Stimulated activated CD8-positive, alpha-beta memory T cell treated with anti-CD3 and anti-CD28 coated beads, Interleukin-4, amount 100 ng/mL, for 1 hour (primary cell): ENCODE measurements around the gene GJB1.
A peak's percentile ranks its signal among the peaks of the same experiment; 100 is the strongest.
"Not testable (repeated sequence)": the region's sequence is repeated elsewhere in the genome, so short reads cannot be mapped to it uniquely, and the experiment has no call there.

Experiments
- DNase-seq, 2 donors: peaks; one replicate each; pipeline ENCODE4 v3.0.0-alpha.2; 2020; ENCODE audit warnings: low read depth in 2 of 2, low spot score in 1 of 2

GJB1 gene

DNA sequence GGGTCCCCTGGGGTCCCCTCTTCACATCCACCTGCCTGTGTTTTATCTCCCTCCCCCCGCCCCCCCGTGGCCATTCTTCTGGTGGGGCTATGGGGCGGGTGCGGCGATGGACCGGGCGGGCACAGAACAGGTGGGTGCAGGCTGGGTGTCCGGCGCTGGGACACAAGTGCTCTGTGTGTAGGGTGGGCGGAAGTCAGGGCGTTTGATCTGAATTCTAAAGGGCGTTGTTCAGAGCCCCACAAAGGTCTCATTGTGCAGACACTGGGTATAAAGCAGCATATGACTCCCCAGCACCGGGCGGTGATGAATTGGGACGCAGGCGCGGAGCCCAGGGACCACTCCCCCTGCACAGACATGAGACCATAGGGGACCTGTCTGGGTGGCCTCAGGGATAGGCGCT is at the start of gene GJB1:
Gene GJB1 (plus strand): TSS at position 296 of the 400 bp plus-strand sequence. CDS start 484 bp downstream, outside the sequence.
- no peak for DNase-seq

DNA sequence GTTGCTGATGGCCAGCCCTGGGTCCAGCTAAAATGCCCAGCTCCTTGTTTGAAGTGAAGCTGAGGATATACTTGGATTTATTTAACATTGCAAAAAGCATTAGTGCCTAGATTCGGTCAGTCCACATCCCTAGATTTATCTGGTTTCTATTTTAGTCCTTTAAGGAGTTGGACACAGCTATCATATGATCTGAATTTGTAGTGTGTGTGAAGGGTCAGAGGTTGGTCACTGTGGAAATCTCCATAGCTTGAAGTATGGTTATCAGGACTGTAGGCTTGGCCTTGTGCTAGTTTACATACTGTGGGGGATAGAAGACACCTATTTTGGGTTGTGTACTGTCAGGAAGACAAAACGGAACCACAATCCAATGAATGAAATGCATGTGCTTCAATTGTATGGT is 49.6 kb upstream of the GJB1 start:
- no peak for DNase-seq

GRCh38 chrX:71174795-71175194 is 48.2 kb upstream of the GJB1 start:
- DNase-seq, result no peak

DNA sequence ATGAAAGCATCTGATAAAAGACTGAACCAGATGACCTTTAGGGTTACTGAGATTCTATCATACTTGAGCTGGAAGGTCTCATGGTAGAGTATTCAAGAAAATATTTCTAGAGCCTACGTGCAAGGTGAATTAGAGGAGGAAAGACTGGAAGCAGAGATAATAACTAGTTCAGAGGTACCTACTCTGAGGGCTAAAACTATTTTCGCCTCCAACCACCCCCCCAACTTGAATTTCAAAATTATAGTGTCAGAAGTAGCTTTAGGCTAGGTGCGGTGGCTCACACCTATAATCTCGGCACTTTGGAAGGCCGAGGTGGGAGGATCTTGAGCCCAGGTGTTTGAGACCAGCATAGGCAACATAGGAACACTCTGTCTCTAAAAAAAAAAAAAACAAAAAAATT is 47.5 kb upstream of the GJB1 start:
- no peak for DNase-seq

GRCh38 chrX:71177327-71177726 is 45.7 kb upstream of the GJB1 start:
- DNase-seq, result no peak

DNA sequence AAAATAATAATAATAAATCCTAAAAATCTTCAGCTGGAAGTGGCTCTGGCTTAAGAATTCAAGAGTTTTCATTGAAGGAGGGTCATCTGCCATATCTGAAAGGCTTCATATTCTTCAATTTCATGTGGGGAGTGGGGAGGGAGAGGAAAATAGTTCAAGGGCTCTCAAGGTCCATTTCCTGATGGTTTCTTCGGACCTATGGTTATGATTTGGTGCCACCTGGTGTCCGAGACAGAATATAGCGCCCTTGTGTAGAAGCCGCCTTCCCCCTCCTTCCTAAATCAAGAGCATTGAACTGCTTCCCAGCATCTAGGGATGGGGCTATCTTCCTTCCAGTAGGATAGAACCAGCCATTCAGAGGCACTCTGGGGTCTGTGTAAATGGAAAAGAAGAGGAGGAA is 44.1 kb upstream of the GJB1 start:
- DNase-seq, result peak in 1 of 2 donors; percentile 17

- DNase-seq, result not testable (repeated sequence)
These were observed 42.3 kb upstream of the GJB1 start for GRCh38 chrX:71180579-71181265.

GRCh38 chrX:71181558-71181909 is 41.5 kb upstream of the GJB1 start:
- peak in 1 of 2 donors; percentile 18 for DNase-seq

- peak; percentile 37 to 66 for DNase-seq
These were observed 40.9 kb upstream of the GJB1 start for GRCh38 chrX:71181910-71182799.

GRCh38 chrX:71182871-71183270 is 40.2 kb upstream of the GJB1 start:
- no peak for DNase-seq

DNA sequence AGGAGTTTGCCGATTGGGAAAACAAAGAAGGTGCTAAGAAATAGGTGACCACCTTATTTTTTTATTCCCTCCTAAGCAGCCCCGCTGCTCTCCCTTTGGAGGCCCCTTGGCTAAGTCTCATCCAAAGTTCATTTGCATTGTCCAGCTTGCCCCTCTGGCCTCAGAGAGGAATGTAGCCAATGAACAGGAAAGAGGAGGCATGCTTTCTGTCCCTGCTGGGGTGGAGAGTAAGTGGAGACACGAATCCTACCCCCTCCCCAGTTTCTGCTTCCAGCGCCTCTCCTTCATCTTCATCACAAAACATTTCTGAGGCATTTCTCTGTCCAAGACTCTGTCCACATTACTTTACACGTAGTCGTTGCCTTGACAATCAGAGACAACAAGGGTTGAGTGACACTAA is 39.7 kb upstream of the GJB1 start:
- no peak for DNase-seq

DNA sequence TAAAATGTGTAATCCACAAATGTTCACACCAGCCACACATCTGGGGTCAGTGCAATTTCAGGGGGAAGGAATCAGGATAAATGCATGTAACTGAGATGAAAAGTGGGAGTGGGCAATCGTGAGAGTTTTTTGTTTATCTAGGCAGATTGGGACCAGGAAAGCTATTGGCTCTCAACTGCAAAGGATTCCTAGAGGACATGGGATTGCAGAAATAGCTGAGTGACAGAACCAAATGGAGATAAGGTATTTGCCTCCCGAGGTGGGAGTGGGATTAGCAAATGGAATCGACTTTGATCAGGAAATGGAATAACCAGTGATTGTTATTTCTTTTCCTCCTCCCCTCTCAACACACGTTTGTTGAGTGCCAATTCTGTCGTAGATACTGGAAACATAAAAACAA is 38.9 kb upstream of the GJB1 start:
- DNase-seq, result no peak

DNA sequence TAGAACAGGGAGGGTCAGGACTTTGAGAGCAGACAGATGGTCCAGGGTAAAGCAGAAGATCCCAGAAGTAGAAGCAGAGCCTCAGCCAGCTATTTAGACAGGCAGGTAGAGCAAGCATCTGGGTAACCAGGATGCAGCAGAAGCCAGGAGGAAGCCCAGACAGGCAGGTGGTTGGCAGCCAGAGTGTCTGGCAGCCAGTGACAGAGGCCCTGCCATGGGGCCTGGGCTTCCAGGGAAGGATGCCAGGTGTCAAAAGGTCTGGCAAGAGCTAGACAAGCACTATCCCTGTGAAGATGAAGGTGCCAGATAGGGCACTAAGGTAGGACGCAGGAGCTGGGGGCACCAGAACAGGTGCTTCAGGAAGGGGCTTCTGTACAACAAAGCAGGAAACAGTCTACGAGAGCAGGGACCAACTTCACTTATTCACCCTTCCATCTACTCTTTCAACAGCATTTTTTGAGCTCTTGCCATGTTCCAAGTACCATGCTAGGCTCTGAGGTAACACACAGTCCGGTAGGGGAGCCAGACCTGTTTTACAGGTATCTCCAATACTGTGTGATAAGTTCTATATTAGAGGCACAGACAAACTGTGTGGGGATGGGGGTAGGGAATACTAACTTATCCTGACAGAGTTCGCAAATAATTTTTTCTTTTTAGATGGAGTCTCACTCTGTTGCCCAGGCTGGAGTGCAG is 38.1 kb upstream of the GJB1 start:
- no peak for DNase-seq

DNA sequence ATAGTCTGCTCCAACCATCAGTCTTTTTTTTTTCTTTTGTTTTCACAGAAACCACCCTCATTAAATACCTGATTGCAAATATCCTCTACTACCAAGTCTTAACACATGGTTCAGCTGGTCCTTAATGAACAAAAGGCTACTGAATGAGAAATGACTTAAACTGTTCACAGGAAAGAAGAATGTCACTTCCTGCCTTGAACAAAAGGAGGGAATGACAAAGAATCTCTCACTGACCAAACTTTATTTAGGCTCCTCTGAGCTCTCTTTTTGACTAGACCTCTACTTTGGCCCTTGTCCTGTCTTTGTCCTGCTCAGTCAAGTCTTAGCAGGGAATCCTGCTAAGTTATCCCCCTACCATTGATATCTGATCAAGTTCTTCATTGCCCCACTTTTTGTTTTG is 31.8 kb upstream of the GJB1 start:
- DNase-seq, result no peak

- no peak for DNase-seq
These were observed 26.9 kb upstream of the GJB1 start for GRCh38 chrX:71195964-71196649.

DNA sequence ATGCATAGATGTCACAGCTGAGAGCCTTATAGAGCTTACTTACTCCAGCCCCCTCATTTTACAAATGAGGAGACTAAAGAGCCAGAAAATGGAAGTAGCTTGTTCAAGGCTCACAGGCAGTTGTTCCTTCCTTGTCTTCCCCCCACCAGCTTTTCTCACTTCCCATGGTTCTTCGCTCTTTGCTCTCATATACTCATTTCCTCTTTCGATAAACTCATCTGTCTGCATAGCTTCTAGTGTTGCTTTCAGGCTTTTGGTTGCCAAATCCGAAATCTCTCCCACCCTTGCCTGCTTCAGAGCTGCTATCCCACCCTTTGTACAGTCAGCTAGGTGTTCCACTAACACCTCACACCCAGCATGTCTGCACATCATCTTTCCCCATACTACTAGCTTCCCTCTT is 25.0 kb upstream of the GJB1 start:
- DNase-seq, result no peak

GRCh38 chrX:71199252-71200008 is 23.6 kb upstream of the GJB1 start:
- no peak for DNase-seq

- no peak for DNase-seq
These were observed 12.2 kb upstream of the GJB1 start for GRCh38 chrX:71210816-71211215.

DNA sequence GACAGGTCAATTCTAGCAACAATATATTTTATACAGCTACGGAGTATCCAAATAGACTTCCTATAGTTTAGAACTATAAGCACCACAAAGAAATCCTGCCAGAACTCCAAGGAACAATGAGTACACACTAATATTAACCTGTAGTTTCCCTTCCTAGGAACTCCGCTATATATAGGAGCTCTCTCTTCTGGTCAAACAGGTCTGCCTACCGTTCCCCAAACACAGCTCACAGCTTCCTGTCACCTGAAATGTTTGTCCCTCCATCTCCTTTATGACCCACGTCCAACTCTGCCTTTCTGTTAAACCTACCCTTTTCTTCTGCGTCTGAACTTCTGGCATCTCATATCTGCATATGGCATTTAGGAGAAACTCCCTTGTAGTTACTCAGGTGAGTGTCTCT is 10.5 kb upstream of the GJB1 start:
- DNase-seq, result no peak

- DNase-seq, result no peak
These were observed 8.9 kb upstream of the GJB1 start for GRCh38 chrX:71214152-71214551.
